ENCODE data around the gene MYO5A.
"Not testable (repeated sequence)": the region's sequence is repeated elsewhere in the genome, so short reads cannot be mapped to it uniquely, and the experiment has no call there.

The MYO5A gene

DNA sequence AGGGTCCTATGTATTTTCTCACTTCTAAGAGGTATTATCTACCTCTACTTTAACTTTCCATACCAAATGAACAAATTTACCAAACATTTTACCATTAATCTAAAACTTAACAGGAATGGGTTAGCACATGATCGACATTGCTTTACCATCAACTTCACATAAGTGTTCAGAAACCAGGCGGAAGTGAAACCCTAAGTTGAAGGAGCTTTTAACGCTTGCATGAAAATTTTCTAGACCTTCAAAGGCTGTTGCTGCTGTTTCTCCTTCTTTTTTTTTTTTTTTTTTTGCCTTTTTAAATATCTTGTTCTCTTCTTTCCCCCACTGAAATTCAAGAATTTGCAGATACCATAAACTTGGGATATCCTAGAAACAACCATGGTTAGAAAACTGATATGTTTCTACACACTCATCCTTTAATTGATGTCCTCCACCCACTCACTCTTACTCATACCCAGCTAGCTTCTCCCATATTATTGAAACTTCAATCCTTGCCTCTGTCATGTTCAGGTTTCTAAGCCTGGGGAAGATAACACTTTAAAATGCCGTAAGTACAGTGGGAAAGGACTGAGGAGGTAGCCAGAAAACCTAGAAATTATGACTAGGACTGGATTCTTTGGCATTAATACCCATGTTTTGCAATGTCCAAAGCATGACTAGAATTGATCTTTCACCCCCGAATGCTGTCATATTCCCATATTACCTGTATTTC, 24.7 kb downstream of the MYO5A start:
- DNase-seq: no peak

DNA sequence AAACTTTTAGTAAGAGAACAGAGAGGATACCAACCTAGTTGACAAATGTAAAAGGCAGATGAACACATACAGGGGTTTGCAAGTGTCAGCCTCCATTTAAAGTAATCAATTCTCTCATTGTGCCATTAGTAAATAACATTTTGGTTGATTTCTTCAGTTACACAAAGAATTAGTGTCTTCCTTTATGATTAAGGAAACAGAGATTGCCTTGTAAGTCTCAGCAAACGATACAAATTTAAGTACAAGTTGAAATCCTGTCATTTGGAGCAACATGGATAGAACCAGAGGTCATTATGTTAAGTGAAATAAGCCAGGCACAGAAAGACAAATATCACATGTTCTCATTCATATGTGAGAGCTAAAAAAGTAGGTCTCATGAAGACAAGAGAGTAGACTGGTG, 26.1 kb downstream of the MYO5A start:
- no peak for DNase-seq

DNA sequence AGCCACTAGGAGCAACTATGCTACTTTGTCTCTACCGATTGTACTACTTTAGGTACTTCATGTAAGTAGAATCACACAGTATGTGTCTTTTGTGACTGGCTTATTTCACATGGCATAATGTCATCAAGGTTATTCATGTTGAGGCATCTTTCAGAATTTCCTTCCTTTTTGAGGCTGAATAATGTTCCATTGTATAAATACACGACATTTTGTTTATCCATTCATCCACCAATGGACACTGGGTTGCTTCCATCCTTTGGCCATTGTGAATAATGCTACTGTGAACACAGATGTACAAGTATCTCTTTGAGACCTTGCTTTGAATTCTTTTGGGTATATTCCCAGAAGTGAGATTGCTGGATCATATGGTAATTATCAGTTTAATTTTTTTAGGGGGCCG, 29.2 kb downstream of the MYO5A start:
- DNase-seq: no peak

DNA sequence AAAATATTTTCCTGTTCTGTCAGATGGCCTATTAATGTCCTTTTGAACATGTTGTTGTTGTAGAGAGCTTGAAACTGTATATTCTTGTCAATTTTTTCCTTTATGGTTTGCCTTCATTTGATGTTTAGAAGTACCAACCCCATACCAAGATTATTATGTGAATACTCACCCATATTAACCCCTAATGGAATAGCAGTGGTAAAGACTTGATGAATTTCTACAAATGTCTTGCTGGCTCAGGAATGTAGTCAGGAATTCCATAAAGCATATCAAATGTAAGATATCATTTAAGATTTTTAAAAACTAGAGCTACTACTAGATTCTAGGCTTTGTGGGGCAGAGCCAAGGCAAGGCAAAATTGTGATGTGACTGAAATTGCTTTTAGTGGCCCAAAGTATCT, 30.0 kb downstream of the MYO5A start:
- DNase-seq: no peak

DNA sequence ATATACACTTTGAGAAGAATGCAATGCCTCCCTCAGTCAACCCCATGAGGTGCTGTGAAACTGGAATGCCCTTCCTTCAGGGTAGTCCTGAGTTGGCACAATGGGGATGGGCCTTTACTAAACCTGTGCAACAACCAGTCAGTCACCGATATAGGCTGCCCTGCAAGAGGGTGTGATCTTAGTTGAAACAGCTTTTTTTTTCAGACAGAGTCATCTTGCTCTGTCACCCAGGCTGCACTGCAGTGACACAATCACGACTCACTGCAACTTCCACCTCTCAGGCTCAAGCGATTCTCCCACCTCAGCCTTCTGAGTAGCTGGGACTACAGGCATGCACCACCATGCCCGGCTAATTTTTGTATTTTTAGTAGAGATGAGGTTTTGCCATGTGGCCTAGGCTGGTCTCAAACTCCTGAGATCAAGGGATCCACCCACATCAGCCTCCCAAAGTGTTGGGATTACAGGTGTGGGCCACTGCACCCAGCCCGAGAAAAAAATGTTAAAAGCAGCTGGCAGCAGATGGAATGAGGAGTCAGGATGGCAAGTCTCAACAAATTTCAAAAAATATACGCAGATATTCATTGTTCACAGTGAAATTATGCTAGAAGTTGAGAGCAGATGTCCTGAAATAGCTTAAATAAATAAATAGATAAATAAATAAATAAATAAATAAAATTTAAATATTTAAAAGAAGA, 31.8 kb downstream of the MYO5A start:
- no peak for DNase-seq

DNA sequence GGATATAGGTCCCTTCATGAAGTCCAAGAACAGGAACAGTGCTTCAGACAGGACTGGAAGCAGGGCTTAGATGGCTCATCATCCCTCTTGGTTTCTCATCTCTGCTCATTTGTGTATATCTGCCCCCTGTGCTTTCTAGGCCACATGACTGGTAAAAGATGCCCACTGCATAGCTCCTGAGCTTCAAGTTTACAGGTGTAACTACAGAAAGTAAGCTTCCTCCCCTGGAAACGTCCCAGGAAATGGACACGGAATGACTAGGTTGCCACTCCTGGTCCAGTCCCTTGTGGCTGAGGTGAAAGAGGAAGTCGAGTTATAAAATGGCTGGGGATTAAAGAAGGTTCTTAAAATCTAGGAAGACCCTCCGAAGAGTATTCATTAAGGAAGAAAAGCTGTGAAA, 32.5 kb downstream of the MYO5A start:
- no peak for DNase-seq

DNA sequence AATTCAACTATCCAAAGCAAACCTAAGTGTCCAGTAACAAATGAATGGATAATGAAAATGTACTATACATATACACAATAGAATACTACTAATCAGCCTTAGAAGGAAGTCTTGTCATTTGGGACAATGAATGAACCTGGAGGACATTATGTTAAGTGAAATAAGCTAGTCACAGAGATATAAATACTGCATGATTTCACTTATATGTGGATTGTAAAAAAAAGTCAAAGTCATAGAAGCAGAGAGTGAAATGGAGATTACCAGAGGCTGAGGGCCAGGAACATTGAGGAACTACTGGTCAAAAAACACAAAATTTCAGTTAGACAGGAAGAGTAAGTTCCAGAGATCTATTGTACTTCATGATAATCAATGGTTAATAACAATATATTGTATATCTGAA, 33.6 kb downstream of the MYO5A start:
- no peak for DNase-seq

DNA sequence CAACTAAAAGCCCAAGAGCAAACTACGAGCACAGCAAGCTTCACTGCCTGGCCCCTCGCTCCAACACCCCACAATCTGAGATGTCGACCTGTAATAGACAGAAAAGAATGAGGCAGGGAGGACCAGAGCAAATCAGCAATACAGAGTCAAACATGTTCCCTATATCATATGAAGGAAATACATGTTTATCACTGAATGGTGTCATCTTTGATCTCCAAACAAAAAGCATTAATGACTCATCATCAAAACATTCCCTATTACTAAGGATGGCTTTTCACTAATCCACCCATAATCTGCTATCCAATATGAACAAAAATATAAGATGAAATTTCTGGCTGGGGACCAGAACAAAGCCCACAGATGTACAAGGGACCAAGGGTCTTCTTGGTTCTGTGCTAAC, 34.7 kb downstream of the MYO5A start:
- DNase-seq: no peak

DNA sequence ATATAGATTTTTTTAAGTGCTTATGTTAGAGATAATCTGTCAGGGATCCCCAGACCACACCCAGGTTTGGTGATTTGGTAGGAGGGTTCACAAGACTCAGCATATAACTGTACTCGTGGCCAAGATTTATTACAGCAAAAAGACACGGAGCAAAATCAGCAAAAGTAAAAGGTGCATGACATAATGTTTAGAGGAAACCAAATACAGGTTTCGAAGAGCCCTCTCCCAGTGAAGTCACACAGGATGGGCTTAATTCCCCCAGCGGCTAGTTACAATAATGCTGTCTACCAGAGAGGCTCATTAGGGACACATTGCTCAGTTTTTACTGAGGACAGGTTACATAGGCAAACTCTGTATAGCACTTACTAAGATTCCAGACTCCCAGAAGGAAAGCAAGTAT, 36.5 kb downstream of the MYO5A start:
- no peak for DNase-seq

DNA sequence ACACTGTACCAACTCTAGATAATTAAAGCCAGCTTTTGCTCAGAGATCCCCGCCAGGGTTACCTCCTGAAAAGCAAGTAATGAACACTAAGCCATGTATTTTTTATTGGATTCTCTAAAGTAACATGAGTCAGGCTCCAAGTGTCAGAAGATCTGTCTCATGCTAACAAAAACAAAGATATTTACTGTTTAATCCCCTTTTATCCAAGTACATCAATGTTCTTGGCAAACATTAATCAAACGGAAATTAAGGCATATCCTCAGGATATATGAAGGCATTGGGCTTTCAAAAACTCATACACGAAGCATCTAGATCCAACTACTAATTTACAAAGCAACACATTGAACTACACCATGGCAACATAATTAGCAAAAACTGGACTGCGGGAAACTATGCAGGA, 37.2 kb downstream of the MYO5A start:
- DNase-seq: no peak

DNA sequence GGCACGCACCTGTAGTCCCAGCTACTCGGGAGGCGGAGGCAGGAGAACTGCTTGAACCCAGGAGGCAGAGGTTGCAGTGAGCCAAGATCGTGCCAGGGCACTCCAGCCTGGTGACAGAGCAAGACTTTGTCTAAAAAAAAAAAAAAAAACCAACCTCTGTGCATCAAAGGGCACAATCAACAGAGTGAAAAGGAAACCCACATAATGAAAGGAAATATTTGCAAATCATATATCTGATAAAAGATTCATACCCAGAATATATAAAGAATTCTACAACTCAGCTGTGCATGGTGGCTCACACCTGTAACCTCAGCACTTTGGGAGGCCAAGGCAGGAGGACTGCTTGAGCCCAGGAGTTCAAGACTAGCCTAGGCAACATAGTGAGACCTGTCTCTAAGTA, 39.2 kb downstream of the MYO5A start:
- not testable (repeated sequence) for DNase-seq

DNA sequence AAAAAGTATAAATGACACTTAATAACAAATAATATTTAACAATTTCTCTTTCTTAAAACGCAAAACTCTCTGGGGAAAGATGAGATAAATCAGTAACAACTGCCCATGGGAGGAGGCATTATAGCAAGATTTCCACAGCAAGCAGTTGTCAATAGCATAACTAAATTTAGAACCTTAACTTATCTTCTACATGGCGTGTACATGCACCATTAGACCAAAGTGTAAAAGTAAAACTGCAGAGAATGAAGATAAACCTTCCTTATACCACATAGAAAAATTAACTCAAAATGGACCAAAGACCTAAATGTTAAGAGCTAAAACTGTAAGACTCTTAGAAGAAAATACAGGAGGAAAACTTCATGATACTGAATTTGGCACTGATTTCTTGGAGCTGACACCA, 39.9 kb downstream of the MYO5A start:
- DNase-seq: no peak

DNA sequence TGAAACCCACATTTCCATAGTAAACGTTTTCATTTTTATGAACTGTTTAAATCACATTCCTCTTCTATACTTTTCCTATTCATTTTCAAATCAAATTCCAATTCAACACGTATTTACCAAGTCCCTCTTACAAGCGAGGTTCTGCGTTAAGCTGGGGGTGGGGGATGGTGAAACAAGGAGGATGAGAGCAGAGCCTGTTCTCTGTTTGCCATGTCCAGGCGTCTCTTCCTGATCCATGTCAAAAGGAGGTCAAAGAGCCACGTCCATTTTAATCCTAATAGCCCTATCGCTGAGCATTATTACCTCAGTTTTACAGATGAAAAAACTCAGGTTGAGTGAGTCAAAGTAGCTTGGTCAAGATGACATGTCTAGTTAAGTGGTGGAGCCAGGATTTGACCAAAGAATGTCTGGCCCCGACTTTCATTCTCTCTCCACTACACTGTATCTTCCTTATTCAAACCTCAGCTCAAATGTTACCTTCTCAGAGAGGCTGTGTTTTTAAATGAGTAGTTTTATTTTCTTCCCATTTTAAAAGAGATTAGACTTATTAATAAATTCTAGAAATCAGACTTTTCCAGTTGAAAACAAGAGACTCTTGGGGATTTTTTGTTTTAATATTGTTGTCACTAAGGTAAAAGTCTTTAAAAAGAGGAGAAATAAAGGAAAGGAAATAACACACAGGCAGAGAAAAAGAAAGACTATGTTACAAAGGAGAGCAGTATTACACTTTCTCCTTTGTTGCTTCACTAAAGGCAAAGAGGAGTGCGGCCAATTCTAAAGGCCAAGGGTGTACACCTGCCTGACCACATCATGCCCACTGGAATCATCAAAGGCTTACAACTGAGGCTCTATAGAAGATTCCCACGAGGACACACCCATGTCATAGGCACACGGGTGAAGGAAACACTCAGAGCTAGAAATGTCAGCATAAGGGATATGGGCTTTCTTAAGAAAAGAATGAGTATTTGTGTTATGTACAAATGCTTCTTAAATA, 42.4 kb downstream of the MYO5A start:
- no peak for DNase-seq

DNA sequence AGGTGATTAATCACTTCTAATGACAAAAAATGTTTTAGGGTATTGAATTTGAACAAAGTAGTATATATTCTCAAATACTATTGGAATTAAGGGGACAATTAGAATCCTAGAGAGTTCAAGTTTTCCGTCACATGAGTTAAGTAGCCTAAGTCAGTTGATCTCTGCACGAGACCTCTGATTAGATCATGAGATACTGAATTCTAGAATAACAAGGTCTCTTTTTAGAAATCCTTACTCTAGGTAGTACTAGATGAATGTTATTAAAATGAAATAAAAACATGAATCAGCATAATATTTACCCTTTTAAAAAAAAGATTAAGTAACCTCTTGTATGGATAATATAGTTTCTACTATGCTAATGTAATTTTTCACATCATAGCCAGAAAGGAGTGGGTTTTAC, 43.4 kb downstream of the MYO5A start:
- no peak for DNase-seq

DNA sequence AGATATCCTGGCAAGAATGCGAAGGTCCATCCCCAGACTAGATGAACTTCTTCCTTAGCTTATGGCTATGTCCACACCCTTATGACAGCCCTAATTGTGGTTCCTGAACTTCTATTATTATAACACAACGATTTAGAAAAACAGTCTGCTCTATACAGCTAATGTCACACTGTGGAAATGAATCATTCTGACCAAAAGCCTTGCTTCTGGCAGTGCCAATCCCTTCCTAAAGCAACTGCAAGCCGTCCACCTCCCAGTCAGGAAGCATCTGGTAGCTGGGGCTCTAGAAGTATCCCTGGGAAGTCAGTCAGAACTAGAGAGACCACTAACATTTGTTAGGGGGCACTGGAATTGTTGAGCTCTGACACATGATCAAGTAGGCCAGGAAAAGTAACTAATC, 45.0 kb downstream of the MYO5A start:
- no peak for DNase-seq

DNA sequence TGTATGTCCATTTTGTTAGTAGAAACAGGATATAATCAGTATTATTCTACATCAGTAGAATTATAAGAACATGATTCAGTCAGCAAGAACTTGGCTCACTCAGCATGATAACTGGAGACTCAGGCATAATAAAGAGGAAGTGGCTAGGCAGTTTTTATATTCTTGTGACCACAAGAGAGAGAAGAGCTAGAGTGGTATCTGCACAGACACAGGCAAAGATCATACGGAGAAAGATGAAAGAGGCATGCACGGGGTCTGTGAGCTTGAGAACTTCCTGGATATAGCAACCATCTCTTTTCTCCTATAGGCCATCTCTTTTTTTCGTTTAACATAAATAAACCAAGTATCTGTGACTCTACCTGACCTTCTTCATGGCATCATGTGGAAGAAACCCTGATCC, 46.8 kb downstream of the MYO5A start:
- no peak for DNase-seq

DNA sequence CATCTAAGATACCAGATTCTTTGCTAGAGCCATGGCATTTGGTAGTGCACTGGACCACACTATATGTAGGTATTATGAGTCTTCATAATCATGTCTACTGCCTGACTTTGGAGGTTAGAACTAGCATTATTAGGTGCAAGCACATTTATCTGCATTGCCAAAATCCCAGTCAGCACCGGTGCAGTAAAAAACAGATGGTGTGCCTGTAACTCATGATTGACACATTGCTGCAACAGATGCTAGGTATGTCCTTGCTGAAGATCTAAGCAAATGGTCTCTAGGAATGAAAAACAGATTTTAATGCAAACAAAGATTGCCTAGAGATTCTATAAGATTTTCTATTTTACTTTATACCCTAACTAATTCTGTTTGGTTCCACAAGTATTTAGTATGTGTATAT, 47.7 kb downstream of the MYO5A start:
- no peak for DNase-seq

DNA sequence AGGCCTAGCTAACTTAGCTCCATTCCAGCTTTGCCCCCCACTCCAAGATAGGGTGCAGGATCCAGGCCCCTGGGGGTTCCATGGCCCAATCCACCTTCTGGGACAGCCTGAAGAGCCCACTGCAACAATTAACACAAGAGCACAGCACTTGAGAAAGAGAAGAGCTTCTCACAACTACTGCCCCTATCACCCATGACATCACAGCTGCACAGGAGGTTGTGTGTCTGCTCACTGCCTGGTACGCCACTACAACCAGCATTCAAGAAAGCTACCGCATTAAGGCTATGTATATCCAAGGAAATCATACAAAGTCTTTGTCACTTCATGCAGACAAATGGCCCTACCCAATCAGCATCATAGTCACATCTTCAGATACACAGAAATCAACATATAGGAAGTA, 62.0 kb downstream of the MYO5A start:
- no peak for DNase-seq

DNA sequence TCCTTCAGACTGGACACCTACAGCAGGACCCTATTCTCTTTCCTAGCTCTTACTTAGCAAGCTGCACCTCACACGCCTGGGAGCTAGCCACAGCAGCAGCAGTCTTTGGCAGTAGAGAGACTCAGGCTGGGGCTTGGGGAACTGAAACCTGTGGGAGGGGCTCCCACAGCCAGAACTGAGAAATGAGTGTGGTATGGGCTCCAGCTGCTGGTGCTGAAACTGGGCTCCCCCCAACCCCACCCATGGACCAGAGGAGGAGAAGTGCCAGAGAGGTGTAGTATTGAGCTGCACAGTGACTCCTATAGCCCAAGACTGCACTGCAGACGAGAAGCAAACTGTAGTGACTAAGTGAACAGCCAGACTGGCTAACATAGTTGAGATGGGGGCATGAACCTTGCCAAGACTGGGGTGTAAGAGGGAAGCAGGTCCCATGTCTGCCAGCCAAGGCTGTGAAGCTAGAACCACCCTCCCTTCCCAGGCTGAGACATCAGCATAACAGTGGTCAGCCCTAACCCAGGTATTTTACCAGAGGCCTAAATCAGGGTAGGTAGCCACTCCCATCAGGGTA, 62.5 kb downstream of the MYO5A start:
- DNase-seq: no peak

DNA sequence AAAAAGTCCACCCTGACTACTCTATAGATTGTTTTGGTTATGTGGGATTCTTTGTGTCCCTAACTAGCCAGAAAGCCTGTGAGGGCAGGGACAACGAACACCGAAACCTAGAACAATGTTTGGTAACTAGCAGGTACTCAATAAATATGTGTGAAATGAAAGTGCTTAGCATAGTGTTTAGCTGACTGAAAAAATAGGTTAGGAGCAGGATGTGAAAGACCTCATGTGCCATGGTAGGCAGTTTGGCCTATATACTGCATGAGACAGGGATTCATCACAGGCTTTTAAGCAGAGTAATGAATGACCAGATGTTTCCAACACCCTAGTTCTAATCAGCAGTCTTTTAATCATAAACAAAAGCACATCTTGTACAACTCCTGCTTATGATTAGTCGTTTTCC, 64.2 kb downstream of the MYO5A start:
- DNase-seq: no peak

DNA sequence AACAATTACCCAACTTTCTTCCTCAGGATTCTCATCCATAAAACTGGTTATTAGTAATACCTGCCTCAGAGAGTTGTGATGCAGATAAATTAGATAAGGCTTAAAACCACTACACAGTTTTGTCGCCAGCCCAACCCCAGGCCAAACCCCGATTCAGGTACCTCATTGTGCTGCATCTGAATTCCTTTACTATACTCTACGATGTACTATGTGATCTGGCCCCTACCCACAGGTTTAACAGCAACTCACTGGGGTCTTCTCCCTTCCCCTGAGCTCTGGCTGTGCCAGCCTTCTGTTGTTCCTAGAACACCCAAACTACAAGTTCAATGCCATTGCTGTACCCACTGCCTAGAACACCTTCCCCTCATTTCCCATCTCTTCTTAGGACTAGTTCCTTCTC, 64.6 kb downstream of the MYO5A start:
- no peak for DNase-seq

DNA sequence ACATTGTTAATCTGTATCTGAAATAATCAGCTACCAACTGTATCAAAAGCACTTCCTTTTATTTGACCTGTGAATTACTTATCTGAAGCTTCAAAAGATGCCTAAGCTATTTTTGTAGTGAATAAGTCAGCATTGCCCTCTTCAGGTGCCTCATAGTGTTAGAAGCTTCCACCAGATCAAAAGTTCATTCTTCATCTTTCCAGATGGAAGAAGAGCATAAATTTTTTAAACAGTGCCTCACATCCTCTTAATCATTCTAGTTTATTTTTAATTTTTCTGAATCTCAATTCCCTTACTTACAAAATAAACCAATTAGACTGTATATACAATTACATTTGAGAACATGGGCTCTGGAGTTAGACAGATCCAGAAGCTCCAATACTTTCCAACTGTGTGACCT, 65.0 kb downstream of the MYO5A start:
- DNase-seq: no peak

DNA sequence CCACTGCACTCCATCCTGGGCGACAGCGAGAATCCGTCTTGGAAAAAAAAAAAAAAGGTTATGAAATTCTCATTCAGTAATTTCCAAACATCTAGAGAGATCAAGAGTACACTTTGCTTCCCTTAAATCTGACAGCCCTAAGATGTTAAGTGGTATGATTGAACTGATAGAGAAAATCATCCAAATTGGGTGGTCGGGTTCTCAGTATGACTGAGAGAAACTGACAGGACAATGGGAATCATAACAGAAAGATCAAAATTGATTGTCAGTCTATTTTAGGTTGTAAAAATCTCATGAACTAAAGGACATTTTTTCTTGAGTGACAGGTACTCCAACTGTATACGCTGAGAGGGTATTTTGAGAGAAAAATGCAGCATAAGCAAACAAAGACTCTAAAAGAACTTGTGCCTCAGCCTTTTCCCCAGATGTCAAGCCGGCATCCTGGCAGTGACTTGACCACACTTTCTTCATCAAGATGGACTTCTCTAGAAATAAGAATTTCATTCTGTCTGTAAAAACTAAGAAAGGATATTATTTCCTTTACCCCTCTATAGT, 65.8 kb downstream of the MYO5A start:
- DNase-seq: no peak
